Neural cell (in vitro differentiated cells): ENCODE measurements around the gene ASPSCR1.

Experiments
- CTCF ChIP-seq: fragments of 450-650 bp; IDR thresholded peaks from 2 replicates; pipeline ENCODE4 v1.5.1; 2014; ENCODE audit warnings: antibody characterized with exemption, mild to moderate bottlenecking, moderate library complexity; ENCODE audit not compliant: poor library complexity, severe bottlenecking
- EZH2 ChIP-seq: fragments of 200-600, 300-800 bp; shearing (Covaris generic), sonication (generic); IDR thresholded peaks from 2 replicates; pipeline ENCODE4 v1.6.1; 2014; ENCODE audit warnings: antibody characterized with exemption, low read length, borderline replicate concordance, mild to moderate bottlenecking; ENCODE audit not compliant: insufficient read depth, poor library complexity, severe bottlenecking
- MXI1 ChIP-seq: fragments of 450-650 bp; conservative IDR thresholded peaks from 2 replicates; pipeline ENCODE4 v1.6.1; 2014; ENCODE audit warnings: antibody characterized with exemption, mild to moderate bottlenecking; ENCODE audit not compliant: poor library complexity, severe bottlenecking
- POLR2AphosphoS5 ChIP-seq: IDR thresholded peaks from 2 replicates; pipeline ENCODE4 v1.6.1; 2012
- REST ChIP-seq: IDR thresholded peaks from 2 replicates; pipeline ENCODE4 v1.6.1; 2012; ENCODE audit warnings: borderline replicate concordance

- TF ChIP-seq REST (no peak), CTCF (no peak), EZH2 (no peak), MXI1 (no peak), POLR2AphosphoS5 (no peak)
Observed at GRCh38 chr17:82058855-82059249, 81.4 kb downstream of the ASPSCR1 start.
